Panc1 (cell line): Measurements from ENCODE around the gene NOC2L. TPM values are rescaled to one million over a fixed set of nuclear protein-coding genes. Genes with fewer than 3 reads are reported as not detected.
A peak's percentile ranks its signal among the peaks of the same experiment; 100 is the strongest.

Source experiments
- ATAC-seq: fragments of 200-7000 bp; cut with Tn5 transposase; 2 replicates; pipeline ENCODE4 v1.9.1; 2020; ENCODE audit warnings: mild to moderate bottlenecking, moderate library complexity
- BruUV-seq: library from RNA; stranded (reverse); fragments of 400-500 nt; replicated peaks from 2 replicates; lab custom pipeline; 2021; lab: Mats Ljungman, UMichigan
- CTCF ChIA-PET: fragments of 300-600 bp; sonication (Branson Sonifier 250); formaldehyde crosslinking; loops from one replicate; lab custom pipeline; 2022; ENCODE audit warnings: antibody characterized with exemption; lab: Charles Lee
- POLR2A ChIA-PET: fragments of 300-600 bp; sonication (Branson Sonifier 250); formaldehyde crosslinking; loops from one replicate; lab custom pipeline; 2022; ENCODE audit warnings: antibody characterized with exemption; lab: Charles Lee
- DNase-seq: peaks from one replicate; pipeline ENCODE4 v3.0.0-alpha.2; 2010; ENCODE audit warnings: low read depth, low spot score
- H3K27ac ChIP-seq: 2 replicates; pipeline ENCODE4 v1.5.1; 2011; ENCODE audit warnings: mild to moderate bottlenecking, low read length, inconsistent platforms
- H3K27me3 ChIP-seq: fragments of 200-500 bp; sonication (Bioruptor generic); 2 replicates; pipeline ENCODE4 v1.6.0; 2014; ENCODE audit warnings: low read length, inconsistent platforms; ENCODE audit not compliant: control insufficient read depth, insufficient read depth
- H3K36me3 ChIP-seq: fragments of 200-500 bp; sonication (Bioruptor generic); 2 replicates; pipeline ENCODE4 v1.5.1; 2014; ENCODE audit warnings: inconsistent platforms, mild to moderate bottlenecking, low read length, moderate library complexity; ENCODE audit not compliant: control insufficient read depth, insufficient read depth
- H3K4me1 ChIP-seq: 2 replicates; pipeline ENCODE4 v1.5.1; 2011; ENCODE audit warnings: inconsistent platforms, mild to moderate bottlenecking, low read length, moderate library complexity; ENCODE audit not compliant: control insufficient read depth, insufficient read depth
- H3K4me3 ChIP-seq, 2 experiments: 2 replicates each; pipeline ENCODE4 v1.5.1; 2011 to 2012; ENCODE audit warnings: low read depth in 2 of 2, low read length in 2 of 2, mild to moderate bottlenecking in 2 of 2, inconsistent platforms in 1 of 2, moderate library complexity in 1 of 2
- H3K9me3 ChIP-seq: fragments of 200-500 bp; sonication (Bioruptor generic); 2 replicates; pipeline ENCODE4 v1.5.1; 2014; ENCODE audit warnings: low read depth, mild to moderate bottlenecking, inconsistent platforms, low read length, moderate library complexity; ENCODE audit not compliant: control insufficient read depth, insufficient read depth
- POLR2AphosphoS5 ChIP-seq: IDR thresholded peaks from 2 replicates; pipeline ENCODE4 v1.6.1; 2012; ENCODE audit warnings: mild to moderate bottlenecking, low read depth, low read length, moderate library complexity
- REST ChIP-seq, 2 experiments: IDR thresholded peaks; 2 replicates each; pipeline ENCODE4 v1.6.1; 2011 to 2012; ENCODE audit warnings: low read depth in 2 of 2, control low read depth in 1 of 2, low read length in 1 of 2, mild to moderate bottlenecking in 1 of 2, moderate library complexity in 1 of 2; ENCODE audit not compliant: insufficient read depth in 1 of 2
- SIN3A ChIP-seq: IDR thresholded peaks from 2 replicates; pipeline ENCODE4 v1.6.1; 2012; ENCODE audit warnings: low read depth, mild to moderate bottlenecking, low read length, moderate library complexity, borderline replicate concordance; ENCODE audit not compliant: insufficient read depth
- TCF7L2 ChIP-seq: IDR thresholded peaks from 2 replicates; pipeline ENCODE4 v1.6.1; 2011; ENCODE audit warnings: mild to moderate bottlenecking, low read depth, low read length, inconsistent platforms
- in situ Hi-C: cut with HindIII; loops from 2 replicates; pipeline ENCODE4 v1.10.0; 2016; ENCODE audit warnings: low sequenced_read_pairs, low pct_unique_long_range_greater_than_20kb
- intact Hi-C: fragments of 100-400 bp; cut with micrococcal nuclease; formaldehyde crosslinking; loops from one replicate; pipeline ENCODE4 v1.10.0; 2022; ENCODE audit not compliant: unreplicated experiment
- total RNA-seq: library from RNA; stranded (reverse); gene quantifications from one replicate; pipeline ENCODE4 v1.2.1, GENCODE V29; 2021; ENCODE audit not compliant: unreplicated experiment
- TF ChIP-seq, protein P1 (sequence below): fragments of 450-650 bp; IDR thresholded peaks from 2 replicates; pipeline ENCODE4 v1.5.1; 2017; ENCODE audit warnings: mild to moderate bottlenecking

The NOC2L gene
- total RNA-seq, 1 experiment from 2014 or later = 193 TPM

DNA sequence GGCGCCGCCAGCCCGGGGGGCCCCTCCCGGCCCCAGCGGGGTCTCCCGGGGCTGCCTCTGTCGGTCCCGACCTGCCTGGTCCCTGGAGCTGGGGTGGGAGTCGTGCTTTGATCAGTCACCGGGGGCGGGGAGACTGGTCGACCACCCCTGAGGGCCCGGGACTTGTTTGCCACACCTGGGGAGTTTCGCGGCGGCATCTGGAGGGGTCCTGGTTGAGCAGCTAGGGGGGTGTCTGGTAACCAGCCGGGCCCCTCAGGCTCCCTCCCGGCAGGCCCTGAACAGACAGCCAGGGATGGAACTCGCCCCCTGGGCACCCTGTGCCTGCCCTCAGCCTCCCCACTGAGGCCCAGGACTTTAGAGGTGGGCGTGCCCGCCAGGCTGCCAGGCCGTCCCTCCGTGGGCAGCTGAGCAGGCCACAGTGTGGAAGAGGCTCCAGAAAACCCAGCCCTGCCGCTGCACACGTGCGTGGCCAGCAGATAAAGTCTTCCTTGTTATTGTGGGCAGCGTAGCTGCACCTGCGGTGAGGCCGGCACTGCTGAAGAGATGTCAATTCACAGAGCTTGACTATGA lies 48.7 kb downstream of the NOC2L start:
- POLR2A ChIA-PET = no interaction called here
- Histone ChIP-seq H3K9me3 (no peaks in the 10 kb centered on the region), H3K4me1 (peaks cover 65% of the 10 kb centered on the region), H3K4me3 (no peak overlapping the region), H3K27me3 (no peaks in the 10 kb centered on the region), H3K36me3 (no peaks in the 10 kb centered on the region), H3K27ac (peak overlapping the region; percentile 59)
- intact Hi-C loops = no loop called here
- ATAC-seq (peak; percentile 17), DNase-seq (no peak)
- CTCF ChIA-PET = no interaction called here
- TF ChIP-seq, protein P1, sequence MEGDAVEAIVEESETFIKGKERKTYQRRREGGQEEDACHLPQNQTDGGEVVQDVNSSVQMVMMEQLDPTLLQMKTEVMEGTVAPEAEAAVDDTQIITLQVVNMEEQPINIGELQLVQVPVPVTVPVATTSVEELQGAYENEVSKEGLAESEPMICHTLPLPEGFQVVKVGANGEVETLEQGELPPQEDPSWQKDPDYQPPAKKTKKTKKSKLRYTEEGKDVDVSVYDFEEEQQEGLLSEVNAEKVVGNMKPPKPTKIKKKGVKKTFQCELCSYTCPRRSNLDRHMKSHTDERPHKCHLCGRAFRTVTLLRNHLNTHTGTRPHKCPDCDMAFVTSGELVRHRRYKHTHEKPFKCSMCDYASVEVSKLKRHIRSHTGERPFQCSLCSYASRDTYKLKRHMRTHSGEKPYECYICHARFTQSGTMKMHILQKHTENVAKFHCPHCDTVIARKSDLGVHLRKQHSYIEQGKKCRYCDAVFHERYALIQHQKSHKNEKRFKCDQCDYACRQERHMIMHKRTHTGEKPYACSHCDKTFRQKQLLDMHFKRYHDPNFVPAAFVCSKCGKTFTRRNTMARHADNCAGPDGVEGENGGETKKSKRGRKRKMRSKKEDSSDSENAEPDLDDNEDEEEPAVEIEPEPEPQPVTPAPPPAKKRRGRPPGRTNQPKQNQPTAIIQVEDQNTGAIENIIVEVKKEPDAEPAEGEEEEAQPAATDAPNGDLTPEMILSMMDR = no peak
- no peak for TF ChIP-seq POLR2AphosphoS5
- no peak for TF ChIP-seq SIN3A
- no peak for TF ChIP-seq TCF7L2
- TF ChIP-seq REST (IDR thresholded peaks at IDR 0.05; ENCODE audit: insufficient read depth in 1 of 2, low read depth in 2 of 2, low read length in 1 of 2) = no peak
- no TSS peak for BruUV-seq
- in situ Hi-C loops = no loop called here

GRCh38 chr1:909861-910310 lies 49.2 kb downstream of the NOC2L start:
- H3K9me3 ChIP-seq = no peaks in the 10 kb centered on the region
- H3K36me3 ChIP-seq = no peaks in the 10 kb centered on the region
- no peaks in the 10 kb centered on the region for H3K27me3 ChIP-seq
- BruUV-seq = no TSS peak
- no peak overlapping the region for H3K4me3 ChIP-seq
- intact Hi-C loops (loop anchor here (5.0 kb wide), 1 partner anchor 32 kb away; no protein-coding TSS in a partner anchor), in situ Hi-C loops (no loop called here)
- ATAC-seq = no peak
- no peak for DNase-seq
- CTCF ChIA-PET = no interaction called here
- POLR2A ChIA-PET = no interaction called here
- TF ChIP-seq POLR2AphosphoS5 = no peak
- no peak for TF ChIP-seq REST (IDR thresholded peaks at IDR 0.05; ENCODE audit: insufficient read depth in 1 of 2, low read depth in 2 of 2, low read length in 1 of 2)
- no peak for TF ChIP-seq TCF7L2
- TF ChIP-seq, protein P1 = no peak
- peaks cover 69% of the 10 kb centered on the region for H3K4me1 ChIP-seq
- H3K27ac ChIP-seq = no peak overlapping the region
